Activated naive CD4-positive, alpha-beta T cell treated with anti-CD3 and anti-CD28 coated beads, Interleukin-2, amount 50 U/mL, for 16 hours (primary cell): ENCODE results near the gene TRIM56.
"Not testable (repeated sequence)": the region's sequence is repeated elsewhere in the genome, so short reads cannot be mapped to it uniquely, and the experiment has no call there.

ENCODE experiments used
- DNase-seq: peaks from one replicate; pipeline ENCODE4 v3.0.0-alpha.2; 2020

TRIM56 gene

DNA sequence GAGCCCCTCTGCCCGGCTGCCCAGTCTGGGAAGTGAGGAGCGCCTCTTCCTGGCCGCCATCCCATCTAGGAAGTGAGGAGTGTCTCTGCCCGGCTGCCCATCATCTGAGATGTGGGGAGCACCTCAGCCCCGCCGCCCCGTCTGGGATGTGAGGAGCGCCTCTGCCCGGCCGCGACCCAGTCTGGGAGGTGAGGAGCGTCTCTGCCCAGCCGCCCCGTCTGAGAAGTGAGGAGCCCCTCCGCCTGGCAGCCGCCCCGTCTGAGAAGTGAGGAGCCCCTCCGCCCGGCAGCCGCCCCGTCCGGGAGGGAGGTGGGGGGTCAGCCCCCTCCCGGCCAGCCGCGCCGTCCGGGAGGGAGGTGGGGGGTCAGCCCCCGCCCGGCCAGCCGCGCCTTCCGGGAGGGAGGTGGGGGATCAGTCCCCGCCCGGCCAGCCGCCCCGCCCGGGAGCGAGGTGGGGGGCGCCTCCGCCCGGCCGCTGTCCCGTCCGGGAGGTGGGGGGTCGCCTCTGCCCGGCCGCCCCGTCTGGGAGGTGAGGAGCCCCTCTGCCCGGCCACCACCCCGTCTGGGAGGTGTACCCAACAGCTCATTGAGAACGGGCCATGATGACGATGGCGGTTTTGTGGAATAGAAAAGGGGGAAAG lies 7.1 kb downstream of the TRIM56 start:
- not testable (repeated sequence) for DNase-seq

DNA sequence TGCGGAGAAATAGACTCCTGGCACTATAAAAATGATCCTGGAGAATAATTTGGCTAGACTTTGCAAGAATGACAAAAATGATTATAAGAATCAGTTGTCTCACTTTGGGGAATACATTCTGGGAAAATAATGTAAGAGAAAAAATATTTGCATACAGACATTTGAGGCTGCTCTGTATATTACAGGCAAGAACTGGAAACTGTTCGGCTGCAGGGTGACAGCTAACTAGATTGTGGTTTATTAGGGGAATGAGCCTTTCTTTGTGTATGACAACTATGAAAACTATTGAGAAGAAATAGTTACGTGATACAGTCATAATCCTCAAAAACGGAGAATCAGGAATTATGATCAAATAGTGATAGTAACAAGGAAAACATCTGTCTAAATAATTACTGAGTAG lies 8.6 kb downstream of the TRIM56 start:
- DNase-seq, result no peak

DNA sequence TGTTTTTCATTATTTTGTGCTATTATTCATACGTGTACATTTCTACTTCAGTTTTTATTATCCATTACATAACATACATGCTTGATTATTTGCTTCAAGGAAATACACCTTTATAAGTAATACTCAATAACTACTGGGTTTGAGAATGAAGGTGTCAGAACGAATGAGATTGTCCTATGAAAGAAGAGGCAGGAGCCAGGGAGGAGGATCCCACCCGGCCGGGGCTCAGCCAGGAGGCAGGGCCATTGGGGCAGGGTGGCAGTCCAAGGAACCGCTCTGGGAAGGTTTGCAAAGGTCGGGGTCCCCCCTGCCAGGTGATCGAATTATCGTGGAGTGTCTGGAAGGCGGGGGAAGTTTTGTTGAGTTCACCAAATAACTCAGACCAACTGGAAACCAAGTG lies 9.1 kb downstream of the TRIM56 start:
- DNase-seq, result no peak

DNA sequence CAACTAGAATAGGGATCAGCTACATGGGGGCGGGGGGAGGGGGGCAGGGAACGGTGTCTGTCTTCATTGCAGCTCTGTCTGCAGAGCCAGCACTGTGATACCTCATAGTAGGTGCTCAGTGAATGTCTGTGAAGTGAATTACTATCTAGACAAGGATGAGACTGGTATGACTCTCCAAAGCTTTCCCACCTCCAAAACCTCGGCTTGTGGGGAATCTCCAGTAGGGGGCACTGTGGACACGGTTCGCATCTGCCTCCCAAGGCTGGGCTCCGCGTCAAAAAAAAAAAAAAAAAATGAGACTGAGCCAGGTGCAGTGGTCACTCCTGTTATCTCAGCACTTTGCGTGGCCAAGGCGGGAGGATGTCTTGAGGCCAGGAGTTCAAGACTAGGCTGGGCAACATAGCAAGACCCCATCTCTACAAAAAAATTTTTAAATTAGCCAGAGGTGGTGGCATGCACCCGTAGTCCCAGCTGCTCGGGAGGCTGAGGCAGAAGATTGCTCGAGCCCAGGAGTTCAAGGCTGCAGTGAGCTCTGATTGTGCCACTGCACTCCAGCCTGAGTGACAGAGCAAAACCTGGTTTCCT lies 9.6 kb downstream of the TRIM56 start:
- DNase-seq, result no peak

- DNase-seq, result no peak
Measured at GRCh38 chr7:101096331-101096956, 11.2 kb downstream of the TRIM56 start.

GRCh38 chr7:101096957-101097347 lies 11.7 kb downstream of the TRIM56 start:
- no peak for DNase-seq

DNA sequence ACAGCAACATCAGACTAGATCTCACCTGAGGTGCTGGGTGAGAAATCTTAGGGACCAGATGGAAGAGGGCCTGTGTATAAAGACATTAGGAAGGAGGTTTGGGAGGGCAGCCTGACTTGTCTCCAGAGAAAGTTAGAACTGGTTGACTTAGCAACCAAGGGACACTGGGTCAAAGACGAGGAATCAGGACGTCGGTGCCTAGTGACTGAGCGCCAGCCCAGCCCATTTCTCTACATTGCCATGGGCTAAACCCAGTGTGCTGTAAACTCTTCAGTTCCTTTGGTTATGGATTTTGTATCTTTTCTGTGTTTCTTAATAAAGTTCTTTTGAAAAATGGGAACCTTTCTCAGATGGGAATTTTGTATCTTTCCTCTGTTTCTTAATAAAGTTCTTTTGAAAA lies 12.3 kb downstream of the TRIM56 start:
- DNase-seq, result no peak

DNA sequence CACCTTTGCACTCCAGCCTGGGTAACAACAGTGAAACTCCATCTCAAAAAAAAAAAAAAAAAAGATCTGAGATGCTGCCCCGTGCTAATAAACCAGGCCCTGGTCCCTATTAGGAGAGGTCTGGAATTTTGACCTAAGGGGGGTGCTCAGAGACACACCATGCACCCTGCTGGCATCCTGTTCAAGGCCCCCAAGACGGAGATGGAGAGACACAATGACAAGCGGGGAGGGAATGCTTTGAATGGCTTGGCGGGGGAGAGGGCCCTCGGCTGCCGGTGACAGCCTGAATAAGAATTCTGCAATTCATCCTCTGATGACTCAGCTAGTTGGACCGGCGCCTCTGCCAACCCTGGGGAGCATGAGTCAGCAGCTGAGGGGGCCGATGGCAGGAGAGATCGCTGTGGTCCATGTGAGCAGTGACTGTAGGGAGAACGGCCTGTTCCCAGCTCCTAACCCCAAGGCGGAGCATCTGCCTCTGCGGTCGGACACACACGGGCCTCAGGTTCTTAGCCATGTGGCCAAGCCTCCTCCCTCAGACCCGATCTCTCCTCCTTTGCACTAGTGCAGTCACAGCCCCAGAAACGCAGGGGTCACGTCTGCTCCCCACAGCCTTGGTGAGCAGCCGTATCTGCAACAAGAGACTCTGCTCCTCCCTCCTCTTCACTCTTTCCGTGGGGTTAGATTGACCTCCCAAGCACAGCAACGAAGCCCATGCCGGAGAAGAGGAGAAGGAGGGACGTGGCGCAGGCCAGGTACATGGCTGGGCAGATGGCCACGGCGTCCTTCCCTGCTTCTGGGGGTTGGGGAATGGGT lies 14.9 kb downstream of the TRIM56 start:
- DNase-seq, result peak; percentile 72

DNA sequence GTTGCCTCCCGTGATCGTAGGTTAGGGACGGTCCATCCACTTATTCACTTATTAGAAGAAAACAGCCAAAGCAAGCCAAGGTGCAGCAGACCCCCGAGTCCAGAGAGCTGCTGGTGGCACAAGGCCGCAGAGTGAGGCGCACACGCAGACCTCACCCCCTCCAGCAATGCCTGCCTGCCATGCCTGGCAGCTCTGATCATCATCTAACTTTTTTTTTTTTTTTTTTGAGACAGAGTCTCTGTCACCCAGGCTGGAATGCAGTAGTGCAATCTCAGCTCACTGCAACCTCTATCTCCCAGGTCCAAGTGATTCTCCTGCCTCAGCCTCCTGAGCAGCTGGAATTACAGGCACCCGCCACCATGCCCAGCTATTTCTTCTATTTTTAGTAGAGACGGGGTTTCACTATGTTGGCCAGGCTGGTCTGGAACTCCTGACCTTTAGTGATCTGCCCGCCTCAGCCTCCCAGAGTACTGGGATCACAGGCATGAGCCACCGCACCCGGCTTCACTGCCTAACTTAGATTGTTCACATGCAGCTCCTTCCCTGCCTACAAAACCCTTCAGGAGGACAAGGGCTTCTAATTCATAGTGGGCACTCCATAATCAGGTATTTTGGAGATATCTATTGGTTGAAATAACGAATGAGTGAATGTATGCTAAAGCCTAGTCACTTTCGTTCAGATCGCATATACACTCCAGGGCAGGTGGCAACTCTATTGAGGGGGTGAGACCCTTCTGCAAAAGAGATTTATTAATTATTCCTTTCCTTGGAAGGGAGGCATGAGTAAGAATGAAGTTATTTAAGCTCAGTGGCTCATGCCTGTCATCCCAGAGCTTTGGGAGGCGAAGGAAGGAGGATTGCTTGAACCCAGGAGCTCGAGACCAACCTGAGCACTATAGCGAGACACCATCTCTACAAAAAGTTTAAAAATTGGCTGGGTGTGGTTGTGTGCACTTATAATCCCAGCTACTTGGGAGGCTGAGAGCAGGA lies 15.9 kb downstream of the TRIM56 start:
- DNase-seq, result no peak

DNA sequence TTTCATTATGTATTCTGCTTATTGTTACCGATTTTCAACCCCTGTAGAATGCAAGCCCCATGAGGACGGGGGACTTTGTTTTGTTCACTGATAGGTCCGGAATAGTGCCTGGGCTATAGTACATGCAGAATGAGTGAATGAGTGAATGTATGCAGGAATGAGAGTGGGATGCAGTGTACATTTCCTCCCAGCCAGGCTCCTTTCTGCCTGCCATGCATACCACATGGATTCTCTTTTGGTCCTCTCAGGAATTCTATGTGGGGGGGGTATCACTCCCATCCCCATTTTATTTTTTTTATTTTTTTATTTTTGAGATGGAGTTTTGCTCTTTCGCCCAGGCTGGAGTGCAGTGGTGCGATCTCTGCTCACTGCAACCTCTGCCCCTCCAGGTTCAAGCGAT lies 16.7 kb downstream of the TRIM56 start:
- no peak for DNase-seq

DNA sequence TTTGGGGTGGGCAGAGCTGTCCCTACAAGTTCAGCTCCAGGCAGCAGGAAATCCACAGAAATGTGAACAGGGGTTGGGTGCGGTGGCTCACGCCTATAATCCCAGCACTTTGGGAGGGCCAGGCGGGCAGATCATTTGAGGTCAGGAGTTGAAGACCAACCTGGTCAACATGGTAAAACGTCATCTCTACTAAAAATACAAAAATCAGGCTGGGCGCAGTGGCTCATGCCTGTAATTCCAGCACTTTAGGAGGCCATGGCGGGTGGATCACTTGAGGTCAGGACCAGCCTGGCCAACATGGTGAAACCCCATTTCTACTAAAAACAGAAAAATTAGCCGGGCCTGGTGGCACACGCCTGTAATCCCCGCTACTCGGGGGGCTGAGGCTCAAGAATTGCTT lies 18.4 kb downstream of the TRIM56 start:
- DNase-seq, result not testable (repeated sequence)

DNA sequence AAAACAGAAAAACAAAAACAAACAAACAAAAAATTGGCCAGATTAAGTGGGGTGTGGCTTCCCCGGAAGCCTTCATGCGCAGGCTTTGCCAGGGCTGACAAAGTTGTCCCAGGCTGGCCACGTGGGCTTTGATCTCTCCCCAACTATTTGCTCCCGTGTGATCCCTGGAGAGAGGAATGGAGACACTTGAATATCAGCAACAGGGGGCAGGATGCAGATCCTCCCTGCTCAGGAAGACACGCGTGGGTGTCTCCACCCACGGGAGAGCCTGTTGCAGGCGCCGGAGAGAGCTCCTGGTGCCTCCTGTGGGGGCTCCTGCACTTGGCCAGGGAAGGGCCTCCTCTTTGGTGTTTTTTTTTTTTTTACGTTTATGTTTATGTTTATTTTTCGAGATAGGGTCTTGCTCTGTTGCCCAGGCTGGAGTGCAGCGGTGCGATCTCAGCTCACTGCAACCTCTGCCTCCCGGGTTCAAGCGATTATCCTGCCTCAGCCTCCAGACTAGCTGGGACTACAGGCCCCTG lies 19.0 kb downstream of the TRIM56 start:
- DNase-seq, result no peak

DNA sequence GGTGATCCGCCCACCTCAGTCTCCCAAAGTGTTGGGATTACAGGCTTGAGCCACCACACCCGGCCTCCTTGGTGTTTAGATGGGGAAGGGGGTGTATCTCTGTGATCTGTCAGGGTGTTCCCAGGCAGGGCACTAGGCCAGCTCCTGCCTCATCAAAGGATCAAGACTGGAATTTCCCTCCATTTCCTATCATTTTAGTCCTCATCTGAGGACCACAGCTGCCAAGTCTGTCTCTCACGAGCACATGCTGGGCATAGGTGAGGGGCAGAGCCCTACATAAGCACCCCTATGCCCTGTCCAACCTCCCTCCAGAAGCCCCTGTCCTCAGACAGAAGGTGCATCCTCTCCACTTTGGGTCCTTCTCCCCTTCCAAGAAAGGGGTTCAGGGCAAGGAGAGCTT lies 19.5 kb downstream of the TRIM56 start:
- no peak for DNase-seq

DNA sequence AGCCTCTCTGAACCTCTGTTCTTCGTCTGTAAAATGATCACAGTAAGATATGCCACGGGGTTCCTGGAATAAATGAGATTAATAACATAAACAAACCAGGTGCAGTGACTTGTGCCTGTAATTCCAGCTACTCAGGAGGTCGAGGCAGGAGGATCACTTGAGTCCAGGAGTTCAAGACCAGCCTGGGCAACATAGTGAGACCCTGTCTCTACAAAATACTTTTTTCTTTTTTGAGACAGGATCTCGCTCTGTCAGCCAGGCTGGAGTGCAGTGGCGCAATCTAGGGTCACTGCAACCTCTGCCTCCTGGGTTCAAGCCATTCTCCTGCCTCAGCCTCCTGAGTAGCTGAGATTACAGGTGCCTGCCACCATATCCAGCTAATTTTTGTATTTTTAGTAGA lies 20.0 kb downstream of the TRIM56 start:
- DNase-seq, result not testable (repeated sequence)

- no peak for DNase-seq
Measured at GRCh38 chr7:101106386-101106785, 21.1 kb downstream of the TRIM56 start.

DNA sequence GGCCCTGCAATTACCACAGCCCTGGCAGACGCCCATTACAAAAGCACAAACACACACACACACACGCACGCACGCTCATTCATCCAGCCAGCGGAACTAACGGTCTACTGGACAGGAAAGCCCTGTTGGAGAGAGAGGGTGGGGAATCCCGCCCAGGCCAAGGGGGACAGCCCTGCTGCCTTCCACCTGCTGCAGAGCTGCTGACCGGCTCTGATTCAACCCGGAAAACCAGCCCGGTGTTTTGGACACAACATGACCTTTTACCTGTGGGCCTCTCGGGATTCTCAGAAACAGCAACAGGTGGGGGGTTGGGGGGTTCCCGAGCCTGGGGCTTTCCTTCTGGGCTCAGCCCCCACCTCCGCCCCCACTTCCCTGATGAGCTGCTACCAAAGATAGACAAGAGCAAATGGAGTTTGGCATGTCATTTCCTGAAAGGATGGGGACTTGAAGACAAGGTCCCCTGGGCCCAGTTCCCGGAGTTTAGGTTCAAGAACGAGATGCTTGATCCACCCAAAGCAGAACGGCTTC lies 23.1 kb downstream of the TRIM56 start:
- DNase-seq, result no peak

GRCh38 chr7:101108961-101109360 lies 23.7 kb downstream of the TRIM56 start:
- no peak for DNase-seq

- DNase-seq, result no peak
Measured at GRCh38 chr7:101109368-101109767, 24.1 kb downstream of the TRIM56 start.

- DNase-seq, result no peak
Measured at GRCh38 chr7:101111261-101111660, 26.0 kb downstream of the TRIM56 start.

- no peak for DNase-seq
Measured at GRCh38 chr7:101112233-101112632, 27.0 kb downstream of the TRIM56 start.

GRCh38 chr7:101113140-101113539 lies 27.9 kb downstream of the TRIM56 start:
- DNase-seq, result not testable (repeated sequence)

GRCh38 chr7:101113836-101114235 lies 28.6 kb downstream of the TRIM56 start:
- DNase-seq, result no peak
